Body of pancreas (tissue), 4 donors: ENCODE data around the gene PAPPA. TPM values are rescaled to one million over a fixed set of nuclear protein-coding genes. Genes with fewer than 3 reads are reported as not detected.

ENCODE experiments used
- ATAC-seq: fragments of 150-250 bp; one replicate; pipeline ENCODE4 v1.9.1; 2016
- DNase-seq, 4 donors: peaks; one replicate each; pipeline ENCODE4 v3.0.0-alpha.2; 2019
- H3K27ac ChIP-seq, 4 donors: fragments of 200-600 bp; sonication (generic); 1 replicate in 3 of 4; 2 replicates in 1 of 4; pipeline versions ENCODE4 v1.5.1 to v1.6.1; 2016 to 2019; ENCODE audit warnings: mild to moderate bottlenecking in 1 of 4, mixed read lengths in 1 of 4, moderate library complexity in 1 of 4
- H3K27me3 ChIP-seq, 2 donors: fragments of 200-600 bp; sonication (generic); one replicate each; pipeline ENCODE4 v1.6.0; 2016; ENCODE audit warnings: mild to moderate bottlenecking in 1 of 2
- H3K36me3 ChIP-seq, 2 donors: fragments of 200-600 bp; sonication (generic); replicated peaks in 1 of 2; 2 replicates each; pipeline ENCODE4 v1.5.1; 2016; ENCODE audit warnings: low read depth in 2 of 2; ENCODE audit not compliant: insufficient read depth in 1 of 2
- H3K4me1 ChIP-seq: fragments of 200-600 bp; sonication (generic); one replicate; pipeline ENCODE4 v1.6.0; 2016
- H3K4me3 ChIP-seq, 2 donors: fragments of 200-600 bp; sonication (generic); 1 replicate in 1 of 2; 2 replicates in 1 of 2; pipeline ENCODE4 v1.5.1; 2016 to 2019
- H3K9me3 ChIP-seq, 3 donors: fragments of 200-600 bp; sonication (generic); 1 replicate in 2 of 3; 2 replicates in 1 of 3; pipeline ENCODE4 v1.5.1; 2016
- CTCF ChIP-seq, 7 experiments: fragments of 450-650 bp in 4 of 7; fragments of 200-600 bp in 3 of 7; sonication (generic) in 3 of 7; IDR thresholded peaks; one replicate each; pipeline ENCODE4 v1.5.1; 2016 to 2019; ENCODE audit warnings: antibody characterized with exemption in 7 of 7
- POLR2A ChIP-seq, 3 donors: fragments of 450-650 bp; IDR thresholded peaks; one replicate each; pipeline ENCODE4 v1.6.1; 2016; ENCODE audit warnings: antibody characterized with exemption in 3 of 3, mild to moderate bottlenecking in 2 of 3
- WGBS, 2 donors: methylation state at CpG; one replicate each; pipeline ENCODE4 v1.1.5; 2017; 5-methylcytosine and 5-hydroxymethylcytosine counted together
- intact Hi-C: fragments of 100-400 bp; cut with DNase I; formaldehyde crosslinking; loops from one replicate; pipeline ENCODE4 v1.15.1; 2023
- total RNA-seq, 2 donors: library from RNA; depleted of rRNA; stranded (reverse); fragments of >200 nt; gene quantifications; one replicate each; pipeline ENCODE4 v1.1.0, GENCODE V29; 2016

Gene PAPPA
- total RNA-seq, 2 donors from 2014 or later: 1.0 to 2.0 TPM

- no peaks in the 10 kb centered on the region for H3K9me3 ChIP-seq
- ATAC-seq: no peak
- intact Hi-C loops: no loop called here
- no peaks in the 10 kb centered on the region for H3K4me1 ChIP-seq
- H3K27ac ChIP-seq: peak overlapping the region in 2 of 4 donors; percentile 67 to 68
- no peak overlapping the region for H3K4me3 ChIP-seq
- TF ChIP-seq CTCF (IDR thresholded peaks at IDR 0.05): no peak
- TF ChIP-seq POLR2A (IDR thresholded peaks at IDR 0.05): no peak
- H3K36me3 ChIP-seq: no peaks in the 10 kb centered on the region
- no peaks in the 10 kb centered on the region for H3K27me3 ChIP-seq
- no peak for DNase-seq
- 76 to 89% methylated on average over 4 to 6 of the region's 6 CpGs for WGBS, 2 donors
These were observed 37.2 kb downstream of the PAPPA start for GRCh38 chr9:116190637-116191396.

GRCh38 chr9:116191576-116192415 lies 38.2 kb downstream of the PAPPA start:
- Histone ChIP-seq H3K27ac (no peak overlapping the region), H3K27me3 (no peaks in the 10 kb centered on the region), H3K36me3 (no peaks in the 10 kb centered on the region), H3K4me3 (no peak overlapping the region), H3K4me1 (no peaks in the 10 kb centered on the region), H3K9me3 (no peaks in the 10 kb centered on the region)
- 81 to 88% methylated on average over 2 of the region's 2 CpGs for WGBS, 2 donors
- no peak for TF ChIP-seq POLR2A (IDR thresholded peaks at IDR 0.05)
- TF ChIP-seq CTCF (IDR thresholded peaks at IDR 0.05): no peak
- DNase-seq (no peak), ATAC-seq (no peak)
- intact Hi-C loops: no loop called here

GRCh38 chr9:116193636-116194035 lies 40.0 kb downstream of the PAPPA start:
- H3K4me3 ChIP-seq: no peak overlapping the region
- H3K9me3 ChIP-seq: no peaks in the 10 kb centered on the region
- ATAC-seq (no peak), DNase-seq (no peak)
- intact Hi-C loops: no loop called here
- no peaks in the 10 kb centered on the region for H3K27me3 ChIP-seq
- no peak overlapping the region for H3K27ac ChIP-seq
- no peak for TF ChIP-seq POLR2A (IDR thresholded peaks at IDR 0.05)
- H3K36me3 ChIP-seq: no peaks in the 10 kb centered on the region
- no peaks in the 10 kb centered on the region for H3K4me1 ChIP-seq

- Histone ChIP-seq H3K9me3 (no peaks in the 10 kb centered on the region), H3K4me3 (no peak overlapping the region), H3K4me1 (no peaks in the 10 kb centered on the region), H3K27me3 (no peaks in the 10 kb centered on the region), H3K27ac (no peak overlapping the region), H3K36me3 (no peaks in the 10 kb centered on the region)
- DNase-seq: no peak
- TF ChIP-seq POLR2A (IDR thresholded peaks at IDR 0.05) (no peak), CTCF (IDR thresholded peaks at IDR 0.05) (no peak)
- ATAC-seq: no peak
- 68 to 82% methylated on average over 2 of the region's 2 CpGs for WGBS, 2 donors
- intact Hi-C loops: no loop called here
These were observed 43.2 kb downstream of the PAPPA start for GRCh38 chr9:116196806-116197205.

GRCh38 chr9:116198344-116198743 lies 44.8 kb downstream of the PAPPA start:
- Histone ChIP-seq H3K27me3 (no peaks in the 10 kb centered on the region), H3K9me3 (no peaks in the 10 kb centered on the region), H3K4me3 (no peak overlapping the region), H3K4me1 (no peaks in the 10 kb centered on the region), H3K36me3 (no peaks in the 10 kb centered on the region), H3K27ac (no peak overlapping the region)
- DNase-seq (no peak), ATAC-seq (no peak)
- intact Hi-C loops: no loop called here
- 43 to 58% methylated on average over 4 of the region's 4 CpGs for WGBS, 2 donors
- no peak for TF ChIP-seq CTCF (IDR thresholded peaks at IDR 0.05)
